AG04450 (cell line): Measurements from ENCODE around the gene SMIM41. TPM values are rescaled to one million over a fixed set of nuclear protein-coding genes. Genes with fewer than 3 reads are reported as not detected.
A peak's percentile ranks its signal among the peaks of the same experiment; 100 is the strongest.

Source experiments
- CTCF ChIA-PET: fragments of 300-600, 350-600 bp; formaldehyde crosslinking; extraction: SDS; loops from one replicate; lab custom pipeline; 2022; ENCODE audit warnings: antibody characterized with exemption, inconsistent platforms; lab: Charles Lee
- POLR2A ChIA-PET: fragments of 350-600 bp; formaldehyde crosslinking; extraction: SDS; loops from one replicate; lab custom pipeline; 2021; ENCODE audit warnings: antibody characterized with exemption, inconsistent platforms; lab: Yijun Ruan, JAX
- DNase-seq: peaks from one replicate; pipeline ENCODE4 v3.0.0-alpha.2; 2011; ENCODE audit warnings: low read depth, low spot score
- H3K27ac ChIP-seq: one replicate; pipeline ENCODE4 v1.5.1; 2012; ENCODE audit warnings: low read depth, low read length, control low read depth
- H3K27me3 ChIP-seq: one replicate; pipeline ENCODE4 v1.6.0; 2012; ENCODE audit warnings: low read length; ENCODE audit not compliant: control insufficient read depth, insufficient read depth
- H3K4me3 ChIP-seq: 2 replicates; pipeline ENCODE4 v1.5.1; 2011; ENCODE audit warnings: mild to moderate bottlenecking, low read depth, low read length, control low read depth
- H3K9me3 ChIP-seq: 2 replicates; pipeline ENCODE4 v1.5.1; 2012; ENCODE audit warnings: low read length; ENCODE audit not compliant: control insufficient read depth, insufficient read depth
- polyA plus RNA-seq: library from polyadenylated mRNA; depleted of rRNA; stranded (reverse); fragments of >200 nt; gene quantifications from 2 replicates; pipeline ENCODE4 v1.2.3, GENCODE V29; 2011
- TF ChIP-seq, protein P1 (sequence below): IDR thresholded peaks from 2 replicates; pipeline ENCODE4 v1.5.1; 2011; ENCODE audit warnings: low read depth, low read length, control low read depth, inconsistent platforms

SMIM41 gene
- polyA plus RNA-seq, 1 experiment: not detected

GRCh38 chr12:52132754-52133161, 53.3 kb downstream of the SMIM41 start:
- Histone ChIP-seq H3K9me3 (no peaks in the 10 kb centered on the region), H3K27me3 (peaks cover 6% of the 10 kb centered on the region), H3K27ac (no peak overlapping the region), H3K4me3 (no peak overlapping the region)
- no peak for DNase-seq
- CTCF ChIA-PET: interaction anchor here (0.7 to 1.6 kb wide), 2 partner anchors 11 to 107 kb away, joined by 3 to 6 read pairs; no protein-coding TSS in a partner anchor
- POLR2A ChIA-PET: no interaction called here
- TF ChIP-seq, protein P1, sequence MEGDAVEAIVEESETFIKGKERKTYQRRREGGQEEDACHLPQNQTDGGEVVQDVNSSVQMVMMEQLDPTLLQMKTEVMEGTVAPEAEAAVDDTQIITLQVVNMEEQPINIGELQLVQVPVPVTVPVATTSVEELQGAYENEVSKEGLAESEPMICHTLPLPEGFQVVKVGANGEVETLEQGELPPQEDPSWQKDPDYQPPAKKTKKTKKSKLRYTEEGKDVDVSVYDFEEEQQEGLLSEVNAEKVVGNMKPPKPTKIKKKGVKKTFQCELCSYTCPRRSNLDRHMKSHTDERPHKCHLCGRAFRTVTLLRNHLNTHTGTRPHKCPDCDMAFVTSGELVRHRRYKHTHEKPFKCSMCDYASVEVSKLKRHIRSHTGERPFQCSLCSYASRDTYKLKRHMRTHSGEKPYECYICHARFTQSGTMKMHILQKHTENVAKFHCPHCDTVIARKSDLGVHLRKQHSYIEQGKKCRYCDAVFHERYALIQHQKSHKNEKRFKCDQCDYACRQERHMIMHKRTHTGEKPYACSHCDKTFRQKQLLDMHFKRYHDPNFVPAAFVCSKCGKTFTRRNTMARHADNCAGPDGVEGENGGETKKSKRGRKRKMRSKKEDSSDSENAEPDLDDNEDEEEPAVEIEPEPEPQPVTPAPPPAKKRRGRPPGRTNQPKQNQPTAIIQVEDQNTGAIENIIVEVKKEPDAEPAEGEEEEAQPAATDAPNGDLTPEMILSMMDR: no peak

- Histone ChIP-seq H3K27me3 (peaks cover 4% of the 10 kb centered on the region), H3K4me3 (no peak overlapping the region), H3K9me3 (no peaks in the 10 kb centered on the region), H3K27ac (no peak overlapping the region)
- DNase-seq: no peak
- POLR2A ChIA-PET: no interaction called here
- TF ChIP-seq, protein P1: no peak
- CTCF ChIA-PET: interaction anchor here (1.0 kb wide), 1 partner anchor 740 kb away, joined by 3 read pairs; no protein-coding TSS in a partner anchor
Measured at GRCh38 chr12:52137746-52138145, 58.2 kb downstream of the SMIM41 start.

GRCh38 chr12:52139147-52139546, 59.6 kb downstream of the SMIM41 start:
- ChIA-PET CTCF (interaction anchor here (1.0 to 1.3 kb wide), 3 partner anchors 18 to 842 kb away, joined by 3 to 6 read pairs (median 4); no protein-coding TSS in a partner anchor), POLR2A (no interaction called here)
- Histone ChIP-seq H3K27me3 (no peaks in the 10 kb centered on the region), H3K9me3 (no peaks in the 10 kb centered on the region), H3K27ac (no peak overlapping the region), H3K4me3 (no peak overlapping the region)
- DNase-seq: no peak
- TF ChIP-seq, protein P1: no peak

- no peak overlapping the region for H3K27ac ChIP-seq
- CTCF ChIA-PET: interaction anchor here (0.6 to 1.4 kb wide), 6 partner anchors 18 to 841 kb away, joined by 3 to 7 read pairs (median 5); no protein-coding TSS in a partner anchor
- TF ChIP-seq, protein P1: peak; percentile 72
- DNase-seq: no peak
- H3K4me3 ChIP-seq: no peak overlapping the region
- POLR2A ChIA-PET: no interaction called here
- no peaks in the 10 kb centered on the region for H3K27me3 ChIP-seq
- H3K9me3 ChIP-seq: no peaks in the 10 kb centered on the region
Measured at GRCh38 chr12:52139579-52140062, 60.1 kb downstream of the SMIM41 start.

GRCh38 chr12:52141306-52141705, 61.8 kb downstream of the SMIM41 start:
- ChIA-PET CTCF (no interaction called here), POLR2A (no interaction called here)
- Histone ChIP-seq H3K9me3 (no peaks in the 10 kb centered on the region), H3K4me3 (no peak overlapping the region), H3K27me3 (no peaks in the 10 kb centered on the region), H3K27ac (no peak overlapping the region)
- TF ChIP-seq, protein P1: no peak
- DNase-seq: no peak
